GM21447 (cell line): Measurements from ENCODE around the gene MAEL.
A peak's percentile ranks its signal among the peaks of the same experiment; 100 is the strongest.

Experiments used
- ATAC-seq: cut with Tn5 transposase; IDR thresholded peaks from one replicate; pipeline ENCODE4 v1.9.1; 2021; ENCODE audit not compliant: unreplicated experiment

Gene MAEL

GRCh38 chr1:166988974-166989515, at the start of gene MAEL:
Gene MAEL (plus strand): TSS chr1:166989280. CDS start chr1:166989353, 73 bp downstream.
- no peak for ATAC-seq

GRCh38 chr1:166939741-166940375, 49.2 kb upstream of the MAEL start:
- no peak for ATAC-seq

- ATAC-seq: no peak
Observed at GRCh38 chr1:166944186-166944967, 44.7 kb upstream of the MAEL start.

- no peak for ATAC-seq
Observed at GRCh38 chr1:166947398-166948043, 41.6 kb upstream of the MAEL start.

- no peak for ATAC-seq
Observed at GRCh38 chr1:166948856-166949350, 40.2 kb upstream of the MAEL start.

GRCh38 chr1:166950156-166950555, 38.9 kb upstream of the MAEL start:
- ATAC-seq: no peak

GRCh38 chr1:166951050-166951449, 38.0 kb upstream of the MAEL start:
- no peak for ATAC-seq

GRCh38 chr1:166952002-166952746, 36.9 kb upstream of the MAEL start:
- no peak for ATAC-seq

GRCh38 chr1:166953491-166953890, 35.6 kb upstream of the MAEL start:
- ATAC-seq: no peak

- no peak for ATAC-seq
Observed at GRCh38 chr1:166956057-166956850, 32.8 kb upstream of the MAEL start.

- no peak for ATAC-seq
Observed at GRCh38 chr1:166956872-166957271, 32.2 kb upstream of the MAEL start.

GRCh38 chr1:166960858-166961474, 28.1 kb upstream of the MAEL start:
- ATAC-seq: peak; percentile 54

GRCh38 chr1:166969074-166969677, 19.9 kb upstream of the MAEL start:
- ATAC-seq: peak; percentile 86

- no peak for ATAC-seq
Observed at GRCh38 chr1:166971252-166971651, 17.8 kb upstream of the MAEL start.

- no peak for ATAC-seq
Observed at GRCh38 chr1:166972193-166972592, 16.9 kb upstream of the MAEL start.

GRCh38 chr1:166972826-166973225, 16.3 kb upstream of the MAEL start:
- no peak for ATAC-seq

- no peak for ATAC-seq
Observed at GRCh38 chr1:166974647-166975345, 14.3 kb upstream of the MAEL start.

GRCh38 chr1:166975361-166976129, 13.5 kb upstream of the MAEL start, which contains the start of gene ILDR2:
Gene ILDR2 (minus strand): TSS chr1:166975540. CDS start chr1:166975268, 272 bp downstream.
- ATAC-seq: peak; percentile 62
